Activated B cell treated with CpG ODN at 0.5 μM for 24 hours (primary cell): ENCODE data around the gene HS3ST2. TPM values are rescaled to one million over a fixed set of nuclear protein-coding genes. Genes with fewer than 3 reads are reported as not detected.
"Not testable (repeated sequence)": the region's sequence is repeated elsewhere in the genome, so short reads cannot be mapped to it uniquely, and the experiment has no call there.

Experiments used
- ATAC-seq: fragments of 200-7000 bp; cut with Tn5 transposase; one replicate; pipeline ENCODE4 v1.10.0; 2021; ENCODE audit warnings: low read depth, mild to moderate bottlenecking, moderate library complexity
- CTCF ChIA-PET: fragments of 350-600 bp; sonication (Branson Sonifier 250); formaldehyde crosslinking; loops from one replicate; lab custom pipeline; 2021; ENCODE audit warnings: antibody characterized with exemption; lab: Charles Lee
- POLR2A ChIA-PET: fragments of 350-600 bp; sonication (Branson Sonifier 250); formaldehyde crosslinking; loops from one replicate; lab custom pipeline; 2021; ENCODE audit warnings: antibody characterized with exemption; lab: Charles Lee
- DNase-seq: peaks from one replicate; pipeline ENCODE4 v3.0.0; 2022
- H3K27ac Mint-ChIP-seq: one replicate; pipeline ENCODE4 v1.8.0; 2020; ENCODE audit warnings: mixed read lengths
- H3K27me3 Mint-ChIP-seq: one replicate; pipeline ENCODE4 v1.8.0; 2021; ENCODE audit warnings: mixed read lengths
- H3K36me3 Mint-ChIP-seq: one replicate; pipeline ENCODE4 v1.8.0; 2021; ENCODE audit warnings: low read depth, mixed read lengths
- H3K4me1 Mint-ChIP-seq: one replicate; pipeline ENCODE4 v1.8.0; 2021; ENCODE audit warnings: mixed read lengths
- H3K4me3 Mint-ChIP-seq: one replicate; pipeline ENCODE4 v1.8.0; 2020; ENCODE audit warnings: mild to moderate bottlenecking, mixed read lengths
- H3K9me3 Mint-ChIP-seq: one replicate; pipeline ENCODE4 v1.8.0; 2020; ENCODE audit warnings: mixed read lengths
- intact Hi-C: fragments of 100-400 bp; cut with micrococcal nuclease; formaldehyde crosslinking; loops from one replicate; pipeline ENCODE4 v1.15.1; 2024
- total RNA-seq: library from RNA; stranded (reverse); gene quantifications from 2 replicates; pipeline ENCODE4 v1.2.3, GENCODE V29; 2022
- TF ChIP-seq, protein P1 (sequence below): fragments of 200-600 bp; IDR thresholded peaks from one replicate; pipeline ENCODE4 v1.8.0; 2022; ENCODE audit warnings: antibody characterized with exemption, mild to moderate bottlenecking

HS3ST2 gene
- total RNA-seq, 1 donor from 2014 or later, result not detected

GRCh38 chr16:22897184-22897583 lies 83.2 kb downstream of the HS3ST2 start:
- TF ChIP-seq, protein P1, sequence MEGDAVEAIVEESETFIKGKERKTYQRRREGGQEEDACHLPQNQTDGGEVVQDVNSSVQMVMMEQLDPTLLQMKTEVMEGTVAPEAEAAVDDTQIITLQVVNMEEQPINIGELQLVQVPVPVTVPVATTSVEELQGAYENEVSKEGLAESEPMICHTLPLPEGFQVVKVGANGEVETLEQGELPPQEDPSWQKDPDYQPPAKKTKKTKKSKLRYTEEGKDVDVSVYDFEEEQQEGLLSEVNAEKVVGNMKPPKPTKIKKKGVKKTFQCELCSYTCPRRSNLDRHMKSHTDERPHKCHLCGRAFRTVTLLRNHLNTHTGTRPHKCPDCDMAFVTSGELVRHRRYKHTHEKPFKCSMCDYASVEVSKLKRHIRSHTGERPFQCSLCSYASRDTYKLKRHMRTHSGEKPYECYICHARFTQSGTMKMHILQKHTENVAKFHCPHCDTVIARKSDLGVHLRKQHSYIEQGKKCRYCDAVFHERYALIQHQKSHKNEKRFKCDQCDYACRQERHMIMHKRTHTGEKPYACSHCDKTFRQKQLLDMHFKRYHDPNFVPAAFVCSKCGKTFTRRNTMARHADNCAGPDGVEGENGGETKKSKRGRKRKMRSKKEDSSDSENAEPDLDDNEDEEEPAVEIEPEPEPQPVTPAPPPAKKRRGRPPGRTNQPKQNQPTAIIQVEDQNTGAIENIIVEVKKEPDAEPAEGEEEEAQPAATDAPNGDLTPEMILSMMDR, result no peak
- no peaks in the 10 kb centered on the region for H3K36me3 Mint-ChIP-seq
- no peak for ATAC-seq
- no peaks in the 10 kb centered on the region for H3K4me1 Mint-ChIP-seq
- H3K4me3 Mint-ChIP-seq, result no peak overlapping the region
- no peaks in the 10 kb centered on the region for H3K9me3 Mint-ChIP-seq
- ChIA-PET CTCF (no interaction called here), POLR2A (no interaction called here)
- H3K27me3 Mint-ChIP-seq, result peaks cover 22% of the 10 kb centered on the region
- intact Hi-C loops, result no loop called here
- H3K27ac Mint-ChIP-seq, result no peak overlapping the region
- DNase-seq, result no peak

GRCh38 chr16:22898131-22898530 lies 84.2 kb downstream of the HS3ST2 start:
- H3K36me3 Mint-ChIP-seq, result no peaks in the 10 kb centered on the region
- DNase-seq (no peak), ATAC-seq (no peak)
- ChIA-PET POLR2A (no interaction called here), CTCF (no interaction called here)
- intact Hi-C loops, result loop anchor here (2.0 kb wide), 1 partner anchor 163 kb away; no protein-coding TSS in a partner anchor
- H3K27me3 Mint-ChIP-seq, result peaks cover 25% of the 10 kb centered on the region
- H3K9me3 Mint-ChIP-seq, result no peaks in the 10 kb centered on the region
- H3K4me3 Mint-ChIP-seq, result no peak overlapping the region
- TF ChIP-seq, protein P1, result no peak
- H3K27ac Mint-ChIP-seq, result no peak overlapping the region
- H3K4me1 Mint-ChIP-seq, result no peaks in the 10 kb centered on the region

DNA sequence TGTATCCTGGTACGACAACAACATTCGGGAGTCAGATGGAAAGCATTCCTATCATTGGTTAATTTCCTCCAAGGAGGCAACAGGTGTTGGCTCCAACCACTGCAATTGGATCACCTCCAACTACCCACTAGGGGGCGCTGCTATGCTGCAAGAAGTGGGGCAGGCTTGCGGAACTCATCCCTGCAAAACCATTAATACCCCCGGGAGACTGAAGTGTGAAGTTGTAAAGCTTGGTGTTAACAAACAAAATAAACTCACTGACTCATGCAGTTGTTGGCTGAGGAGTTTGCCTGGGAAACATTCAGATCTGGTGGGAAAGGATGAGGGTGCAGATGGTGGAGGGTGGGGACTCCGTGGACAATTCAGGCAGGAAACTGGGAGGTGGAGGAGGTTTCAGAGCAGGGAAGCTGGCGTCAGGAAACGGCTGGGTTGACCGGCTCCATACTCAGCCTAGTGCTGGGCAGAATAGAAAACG lies 84.9 kb downstream of the HS3ST2 start:
- TF ChIP-seq, protein P1, result no peak
- Mint-ChIP-seq H3K4me1 (no peaks in the 10 kb centered on the region), H3K36me3 (no peaks in the 10 kb centered on the region), H3K9me3 (no peaks in the 10 kb centered on the region), H3K27me3 (peaks cover 24% of the 10 kb centered on the region), H3K27ac (no peak overlapping the region), H3K4me3 (no peak overlapping the region)
- DNase-seq (no peak), ATAC-seq (no peak)
- intact Hi-C loops, result loop anchor here (2.0 kb wide), 1 partner anchor 162 kb away; no protein-coding TSS in a partner anchor
- ChIA-PET CTCF (no interaction called here), POLR2A (no interaction called here)

DNA sequence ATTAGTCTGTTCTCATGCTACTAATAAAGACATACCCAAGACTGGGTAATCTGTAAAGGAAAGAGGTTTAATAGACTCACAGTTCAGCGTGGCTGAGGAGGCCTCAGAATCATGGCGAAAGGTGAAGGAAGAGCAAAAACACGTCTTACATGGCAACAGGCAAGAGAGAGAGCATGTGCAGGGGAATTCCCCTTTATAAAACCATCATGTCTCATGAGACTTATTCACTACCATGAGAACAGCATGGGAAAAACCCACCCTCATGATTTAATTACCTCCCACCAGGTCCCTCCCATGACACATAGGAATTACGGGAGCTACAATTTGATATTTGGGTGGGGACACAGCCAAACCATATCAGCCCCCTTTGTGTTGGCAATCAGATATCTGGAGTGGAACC lies 85.6 kb downstream of the HS3ST2 start:
- POLR2A ChIA-PET, H3K36me3 Mint-ChIP-seq, H3K4me1 Mint-ChIP-seq, DNase-seq, ATAC-seq, H3K4me3 Mint-ChIP-seq, H3K9me3 Mint-ChIP-seq, CTCF ChIA-PET, H3K27ac Mint-ChIP-seq: not testable (repeated sequence)
- intact Hi-C loops, result loop anchor here (2.0 kb wide), 1 partner anchor 161 kb away; no protein-coding TSS in a partner anchor
- peaks cover 21% of the 10 kb centered on the region for H3K27me3 Mint-ChIP-seq

- peaks cover 23% of the 10 kb centered on the region for H3K27me3 Mint-ChIP-seq
Observed at GRCh38 chr16:22900863-22901262, 86.9 kb downstream of the HS3ST2 start.

More at GRCh38 chr16:22900863-22901262, 86.9 kb downstream of the HS3ST2 start:
- intact Hi-C loops, result no loop called here
- Mint-ChIP-seq H3K4me1 (no peaks in the 10 kb centered on the region), H3K9me3 (no peaks in the 10 kb centered on the region), H3K36me3 (no peaks in the 10 kb centered on the region), H3K27ac (no peak overlapping the region), H3K4me3 (no peak overlapping the region)
- ChIA-PET CTCF (no interaction called here), POLR2A (no interaction called here)
- ATAC-seq, result no peak
- TF ChIP-seq, protein P1, result no peak
- DNase-seq, result no peak
